HepG2 (cell line): ENCODE data around the gene CPAMD8. TPM values are rescaled to one million over a fixed set of nuclear protein-coding genes. Genes with fewer than 3 reads are reported as not detected.

Source experiments
- ARID5B ChIP-seq: IDR thresholded peaks from 2 replicates; pipeline ENCODE4 v1.4.0; 2020; ENCODE audit warnings: mild to moderate bottlenecking, missing genetic modification reagents
- EHMT2 ChIP-seq: fragments of 200-600 bp; sonication (generic); IDR thresholded peaks from 2 replicates; pipeline ENCODE4 v1.7.0; 2017; ENCODE audit warnings: antibody characterized with exemption, low read depth, low read length, borderline replicate concordance
- HMG20B ChIP-seq: conservative IDR thresholded peaks from 2 replicates; pipeline ENCODE4 v1.6.1; 2016; ENCODE audit warnings: missing genetic modification reagents, missing compliant biosample characterization
- HNRNPK ChIP-seq: fragments of 200-400 bp; formaldehyde crosslinking; IDR thresholded peaks from 2 replicates; pipeline ENCODE4 v1.6.1; 2018; ENCODE audit warnings: low read length, low read depth, moderate library complexity, mild to moderate bottlenecking; ENCODE audit not compliant: poor library complexity, severe bottlenecking
- HNRNPL ChIP-seq: fragments of 200-400 bp; formaldehyde crosslinking; IDR thresholded peaks from 2 replicates; pipeline ENCODE4 v1.6.1; 2017; ENCODE audit warnings: mild to moderate bottlenecking, low read depth, low read length
- KMT2B ChIP-seq: IDR thresholded peaks from 2 replicates; pipeline ENCODE4 v1.6.1; 2016; ENCODE audit warnings: missing genetic modification reagents, missing compliant biosample characterization
- NR3C1 ChIP-seq: sonication (generic); formaldehyde crosslinking; IDR thresholded peaks from 2 replicates; pipeline ENCODE4 v1.4.0; 2020; ENCODE audit warnings: missing genetic modification reagents
- PHF5A ChIP-seq: IDR thresholded peaks from one replicate; pipeline ENCODE4 v1.6.1; 2018; ENCODE audit warnings: low read depth, missing genetic modification reagents; ENCODE audit not compliant: unreplicated experiment
- PITX1 ChIP-seq: sonication (generic); formaldehyde crosslinking; IDR thresholded peaks from 2 replicates; pipeline ENCODE4 v1.5.1; 2020; ENCODE audit warnings: mild to moderate bottlenecking, missing genetic modification reagents
- POLR2A ChIP-seq, 2 experiments: IDR thresholded peaks; 2 replicates each; pipeline ENCODE4 v1.6.1; 2011; ENCODE audit warnings: low read depth in 2 of 2, low read length in 2 of 2, mild to moderate bottlenecking in 1 of 2, moderate library complexity in 1 of 2; ENCODE audit not compliant: insufficient read depth in 1 of 2
- PRMT3 ChIP-seq: sonication (generic); formaldehyde crosslinking; IDR thresholded peaks from 2 replicates; pipeline ENCODE4 v1.8.1; 2022; ENCODE audit warnings: low read depth, mild to moderate bottlenecking, moderate library complexity, missing genetic modification reagents, borderline replicate concordance
- SATB2 ChIP-seq: sonication (generic); formaldehyde crosslinking; IDR thresholded peaks from 2 replicates; pipeline ENCODE4 v1.5.0; 2020; ENCODE audit warnings: missing genetic modification reagents
- SIN3B ChIP-seq: fragments of 150-350 bp; IDR thresholded peaks from 2 replicates; pipeline ENCODE4 v1.6.1; 2014; ENCODE audit warnings: low read length
- SNAPC5 ChIP-seq: sonication (generic); formaldehyde crosslinking; IDR thresholded peaks from 2 replicates; pipeline ENCODE4 v1.8.1; 2023; ENCODE audit warnings: mild to moderate bottlenecking, missing genetic modification reagents, borderline replicate concordance
- TEAD2 ChIP-seq: sonication (generic); formaldehyde crosslinking; IDR thresholded peaks from 2 replicates; pipeline ENCODE4 v1.9.0; 2021; ENCODE audit warnings: missing genetic modification reagents
- TFDP1 ChIP-seq: IDR thresholded peaks from 2 replicates; pipeline ENCODE4 v1.6.1; 2016; ENCODE audit warnings: missing compliant biosample characterization, missing genetic modification reagents, borderline replicate concordance
- YEATS4 ChIP-seq: sonication (generic); formaldehyde crosslinking; IDR thresholded peaks from 2 replicates; pipeline ENCODE4 v1.4.0; 2020; ENCODE audit warnings: missing genetic modification reagents, borderline replicate concordance
- ZNF205 ChIP-seq: IDR thresholded peaks from 2 replicates; pipeline ENCODE4 v1.6.1; 2018; ENCODE audit warnings: missing biosample characterization, missing genetic modification reagents
- ZNF768 ChIP-seq: sonication (generic); formaldehyde crosslinking; IDR thresholded peaks from 2 replicates; pipeline ENCODE4 v1.4.0; 2020; ENCODE audit warnings: missing genetic modification reagents
- polyA plus RNA-seq, 8 experiments: library from polyadenylated mRNA; depleted of rRNA in 3 of 8; stranded (reverse) in 7 of 8; unstranded in 1 of 8; fragments of >200 nt; fragmentation: Illumina TruSeq in 4 of 8; extraction: Trizol in 4 of 8; gene quantifications; 2 replicates each; pipeline versions ENCODE4 v1.2.1 to v1.2.3, GENCODE V29; 2011 to 2016; ENCODE audit warnings: low read depth in 4 of 8, missing spikeins in 1 of 8, mixed read lengths in 1 of 8; ENCODE audit not compliant: insufficient read depth in 1 of 8
- total RNA-seq, 5 experiments: library from RNA; depleted of rRNA; stranded (reverse); fragments of >200 nt; fragmentation: Illumina TruSeq; extraction: Trizol; gene quantifications; 2 replicates each; pipeline ENCODE4 v1.2.3, GENCODE V29; 2016; ENCODE audit warnings: low read depth in 1 of 5
- TF ChIP-seq, protein P1 (sequence below): sonication (generic); formaldehyde crosslinking; IDR thresholded peaks from 2 replicates; pipeline ENCODE4 v1.4.0; 2020; ENCODE audit warnings: missing genetic modification reagents

CPAMD8 gene
- total and polyA plus RNA-seq, 2 of the 13 experiments (the other 11 are each of a cell fraction or from before 2014, with no cell fraction given): 0.29 to 0.34 TPM

- TF ChIP-seq POLR2A (IDR thresholded peaks at IDR 0.05; ENCODE audit: insufficient read depth in 1 of 2, low read depth in 2 of 2, low read length in 2 of 2) (peak; percentile 69 to 77), HNRNPL (0 out of 2 replicates have a peak, but pooled peaks have one; percentile 59), NR3C1 (no peak), PHF5A (CRISPR knock-in tag) (no peak), ZNF768 (CRISPR knock-in tag) (peak; percentile 93), TFDP1 (CRISPR knock-in tag) (peak; percentile 98), TEAD2 (CRISPR knock-in tag) (no peak), HNRNPK (peak; percentile 55), HMG20B (no peak), PITX1 (CRISPR knock-in tag) (0 out of 2 replicates have a peak, but pooled peaks have one; percentile 44), YEATS4 (CRISPR knock-in tag) (peak; percentile 73), SATB2 (no peak), KMT2B (peak; percentile 65), EHMT2 (no peak), SIN3B (peak; percentile 90), ZNF205 (CRISPR knock-in tag) (no peak), SNAPC5 (no peak), PRMT3 (CRISPR knock-in tag) (no peak), ARID5B (CRISPR knock-in tag) (peak; percentile 5; the same call in 1 of the 2 replicates)
- TF ChIP-seq, protein P1, sequence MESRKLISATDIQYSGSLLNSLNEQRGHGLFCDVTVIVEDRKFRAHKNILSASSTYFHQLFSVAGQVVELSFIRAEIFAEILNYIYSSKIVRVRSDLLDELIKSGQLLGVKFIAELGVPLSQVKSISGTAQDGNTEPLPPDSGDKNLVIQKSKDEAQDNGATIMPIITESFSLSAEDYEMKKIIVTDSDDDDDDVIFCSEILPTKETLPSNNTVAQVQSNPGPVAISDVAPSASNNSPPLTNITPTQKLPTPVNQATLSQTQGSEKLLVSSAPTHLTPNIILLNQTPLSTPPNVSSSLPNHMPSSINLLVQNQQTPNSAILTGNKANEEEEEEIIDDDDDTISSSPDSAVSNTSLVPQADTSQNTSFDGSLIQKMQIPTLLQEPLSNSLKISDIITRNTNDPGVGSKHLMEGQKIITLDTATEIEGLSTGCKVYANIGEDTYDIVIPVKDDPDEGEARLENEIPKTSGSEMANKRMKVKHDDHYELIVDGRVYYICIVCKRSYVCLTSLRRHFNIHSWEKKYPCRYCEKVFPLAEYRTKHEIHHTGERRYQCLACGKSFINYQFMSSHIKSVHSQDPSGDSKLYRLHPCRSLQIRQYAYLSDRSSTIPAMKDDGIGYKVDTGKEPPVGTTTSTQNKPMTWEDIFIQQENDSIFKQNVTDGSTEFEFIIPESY (CRISPR knock-in tag): no peak; the same call in 1 of the 2 replicates
Measured at GRCh38 chr19:17075035-17075863, 48.6 kb upstream of the CPAMD8 start, which contains the start of the genes HAUS8 and MYO9B (continued).
